HG02981 (cell line): ENCODE results near the gene TTC36.
"Not testable (repeated sequence)": the region's sequence is repeated elsewhere in the genome, so short reads cannot be mapped to it uniquely, and the experiment has no call there.

ENCODE experiments used
- ATAC-seq: cut with Tn5 transposase; IDR thresholded peaks from one replicate; pipeline ENCODE4 v1.9.1; 2021; ENCODE audit warnings: mild to moderate bottlenecking, moderate library complexity; ENCODE audit not compliant: unreplicated experiment

TTC36 gene

GRCh38 chr11:118574636-118575035, 47.4 kb downstream of the TTC36 start:
- no peak for ATAC-seq

GRCh38 chr11:118577995-118578394, 50.7 kb downstream of the TTC36 start:
- not testable (repeated sequence) for ATAC-seq
